GM08714 (cell line): ENCODE measurements around the gene TAF11L2.
"Not testable (repeated sequence)": the region's sequence is repeated elsewhere in the genome, so short reads cannot be mapped to it uniquely, and the experiment has no call there.

ENCODE experiments used
- H3K4me3 ChIP-seq: fragments of 200-500 bp; sonication (Bioruptor generic); 2 replicates; pipeline ENCODE4 v1.5.1; 2014; ENCODE audit warnings: mild to moderate bottlenecking, low read length, inconsistent platforms
- ZNF274 ChIP-seq: IDR thresholded peaks from 2 replicates; pipeline ENCODE4 v1.6.1; 2012; ENCODE audit warnings: mild to moderate bottlenecking, low read depth, low read length

The TAF11L2 gene

DNA sequence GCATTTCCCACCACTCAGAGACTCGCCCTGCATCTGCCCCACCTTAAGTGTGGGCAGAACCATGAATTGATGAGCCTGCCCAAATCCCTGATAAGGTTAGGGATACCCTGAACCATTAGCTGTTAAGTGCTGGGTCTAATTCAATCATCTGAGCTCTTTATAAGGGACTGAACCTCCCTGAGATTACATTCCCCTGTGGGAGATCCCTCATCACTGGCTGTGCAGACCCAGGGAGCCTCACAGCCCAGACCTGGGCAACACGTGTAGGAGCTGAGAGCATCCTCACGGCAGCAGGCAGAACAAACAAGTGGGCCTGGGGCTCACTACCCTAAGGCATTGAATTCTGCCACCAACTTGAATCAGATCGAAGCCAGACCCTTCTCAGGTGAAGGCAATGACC lies 585 bp upstream of the TAF11L2 start:
- no peak overlapping the region for H3K4me3 ChIP-seq
- no peak for TF ChIP-seq ZNF274

- H3K4me3 ChIP-seq: no peak overlapping the region
- no peak for TF ChIP-seq ZNF274
Observed at GRCh38 chr5:17511775-17512325, 13.8 kb downstream of the TAF11L2 start.

- H3K4me3 ChIP-seq: not testable (repeated sequence)
Observed at GRCh38 chr5:17517526-17517925, 19.5 kb downstream of the TAF11L2 start.

DNA sequence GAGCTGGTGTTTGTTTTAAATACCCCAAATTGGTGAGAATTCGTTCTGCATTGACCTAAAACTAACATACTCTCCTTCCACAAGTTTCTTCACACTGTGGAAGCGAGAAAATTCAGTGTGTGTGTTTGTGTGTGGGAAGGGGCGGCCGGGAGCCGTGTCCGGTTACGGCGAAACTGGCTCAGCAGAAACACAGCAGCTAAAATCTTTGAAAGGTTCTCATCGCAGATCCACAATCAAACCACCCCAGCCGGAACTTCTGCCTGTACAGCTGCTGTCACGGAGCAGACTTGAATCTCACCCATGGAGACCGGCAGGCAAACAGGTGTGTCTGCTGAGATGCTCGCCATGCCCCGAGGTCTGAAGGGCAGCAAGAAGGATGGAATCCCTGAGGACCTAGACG lies 20.0 kb downstream of the TAF11L2 start, which contains the start of gene TAF11L3:
TAF11L3 (plus strand) TSS at position 301 of the 400 bp plus-strand sequence.
- H3K4me3 ChIP-seq: not testable (repeated sequence)

GRCh38 chr5:17519508-17519907 lies 21.5 kb downstream of the TAF11L2 start:
- H3K4me3 ChIP-seq: not testable (repeated sequence)

DNA sequence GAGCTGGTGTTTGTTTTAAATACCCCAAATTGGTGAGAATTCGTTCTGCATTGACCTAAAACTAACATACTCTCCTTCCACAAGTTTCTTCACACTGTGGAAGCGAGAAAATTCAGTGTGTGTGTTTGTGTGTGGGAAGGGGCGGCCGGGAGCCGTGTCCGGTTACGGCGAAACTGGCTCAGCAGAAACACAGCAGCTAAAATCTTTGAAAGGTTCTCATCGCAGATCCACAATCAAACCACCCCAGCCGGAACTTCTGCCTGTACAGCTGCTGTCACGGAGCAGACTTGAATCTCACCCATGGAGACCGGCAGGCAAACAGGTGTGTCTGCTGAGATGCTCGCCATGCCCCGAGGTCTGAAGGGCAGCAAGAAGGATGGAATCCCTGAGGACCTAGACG lies 23.5 kb downstream of the TAF11L2 start, which contains the start of gene TAF11L4:
TAF11L4 (plus strand) TSS at position 301 of the 400 bp plus-strand sequence.
- not testable (repeated sequence) for H3K4me3 ChIP-seq

DNA sequence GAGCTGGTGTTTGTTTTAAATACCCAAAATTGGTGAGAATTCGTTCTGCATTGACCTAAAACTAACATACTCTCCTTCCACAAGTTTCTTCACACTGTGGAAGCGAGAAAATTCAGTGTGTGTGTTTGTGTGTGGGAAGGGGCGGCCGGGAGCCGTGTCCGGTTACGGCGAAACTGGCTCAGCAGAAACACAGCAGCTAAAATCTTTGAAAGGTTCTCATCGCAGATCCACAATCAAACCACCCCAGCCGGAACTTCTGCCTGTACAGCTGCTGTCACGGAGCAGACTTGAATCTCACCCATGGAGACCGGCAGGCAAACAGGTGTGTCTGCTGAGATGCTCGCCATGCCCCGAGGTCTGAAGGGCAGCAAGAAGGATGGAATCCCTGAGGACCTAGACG lies 26.9 kb downstream of the TAF11L2 start, which contains the start of gene TAF11L5:
TAF11L5 (plus strand) TSS at position 301 of the 400 bp plus-strand sequence.
- H3K4me3 ChIP-seq: not testable (repeated sequence)

GRCh38 chr5:17526504-17526903 lies 28.5 kb downstream of the TAF11L2 start:
- not testable (repeated sequence) for H3K4me3 ChIP-seq

GRCh38 chr5:17528369-17528768 lies 30.3 kb downstream of the TAF11L2 start, which contains the start of gene TAF11L6:
TSS of gene TAF11L6 (plus strand) at chr5:17528669.
- not testable (repeated sequence) for H3K4me3 ChIP-seq
